Measurements from ENCODE around the gene COQ2.

GRCh38 chr4:83230928-83231327 is 53.7 kb downstream of the COQ2 start:
- TF ChIP-seq ZNF318 (CRISPR knock-in tag; IDR thresholded peaks at IDR 0.05) (no peak), CHD2 (IDR thresholded peaks at IDR 0.05; ENCODE audit: low read depth, low read length) (no peak), SIX4 (CRISPR knock-in tag; IDR thresholded peaks at IDR 0.05) (no peak), HBP1 (CRISPR knock-in tag; IDR thresholded peaks at IDR 0.05; ENCODE audit: low read depth) (no peak), SNAPC5 (CRISPR knock-in tag; IDR thresholded peaks at IDR 0.05; ENCODE audit: borderline replicate concordance) (no peak), HMGXB4 (CRISPR knock-in tag; IDR thresholded peaks at IDR 0.05; ENCODE audit: borderline replicate concordance in 1 of 2, low read depth in 1 of 2) (no peak), NFYB (CRISPR knock-in tag; IDR thresholded peaks at IDR 0.05) (no peak)

All from HepG2 (cell line).